GM12872 (cell line): ENCODE data around the gene DLX5.

Source experiments
- CTCF ChIP-seq: IDR thresholded peaks from 3 replicates; pipeline ENCODE4 v1.5.1; 2011; ENCODE audit warnings: low read depth, mild to moderate bottlenecking, low read length, moderate library complexity; ENCODE audit not compliant: insufficient read depth

Gene DLX5

GRCh38 chr7:97015756-97016380 is 8.8 kb downstream of the DLX5 start:
- TF ChIP-seq CTCF = no peak

GRCh38 chr7:97015279-97015678 is 9.4 kb downstream of the DLX5 start:
- TF ChIP-seq CTCF = no peak

- TF ChIP-seq CTCF = no peak
Observed at GRCh38 chr7:97014145-97014750, 10.4 kb downstream of the DLX5 start.

GRCh38 chr7:97013845-97014134 is 10.8 kb downstream of the DLX5 start:
- no peak for TF ChIP-seq CTCF

GRCh38 chr7:97013134-97013844 is 11.3 kb downstream of the DLX5 start:
- no peak for TF ChIP-seq CTCF

GRCh38 chr7:97012365-97013133 is 12.1 kb downstream of the DLX5 start:
- no peak for TF ChIP-seq CTCF
